Chondrocyte (in vitro differentiated cells): Measurements from ENCODE around the gene ATN1. TPM values are rescaled to one million over a fixed set of nuclear protein-coding genes. Genes with fewer than 3 reads are reported as not detected.

Source experiments
- DNase-seq: peaks from one replicate; pipeline ENCODE4 v3.0.0; 2021; ENCODE audit warnings: mixed read lengths, low spot score
- H3K27ac Mint-ChIP-seq: one replicate; pipeline ENCODE4 v1.8.0; 2021; ENCODE audit warnings: mild to moderate bottlenecking, moderate library complexity, mixed read lengths; ENCODE audit not compliant: unreplicated experiment
- H3K27me3 Mint-ChIP-seq: 2 replicates; pipeline ENCODE4 v1.8.0; 2021; ENCODE audit warnings: low read depth, mixed read lengths
- H3K36me3 Mint-ChIP-seq: 2 replicates; pipeline ENCODE4 v1.8.0; 2021; ENCODE audit warnings: low read depth, mixed read lengths
- H3K4me1 Mint-ChIP-seq: 2 replicates; pipeline ENCODE4 v1.8.0; 2021; ENCODE audit warnings: low read depth, mild to moderate bottlenecking, mixed read lengths
- H3K4me3 Mint-ChIP-seq: one replicate; pipeline ENCODE4 v1.8.0; 2021; ENCODE audit warnings: mild to moderate bottlenecking, moderate library complexity, mixed read lengths; ENCODE audit not compliant: unreplicated experiment
- H3K9me3 Mint-ChIP-seq: 2 replicates; pipeline ENCODE4 v1.8.0; 2021; ENCODE audit warnings: low read depth, mixed read lengths
- total RNA-seq: library from RNA; stranded (reverse); gene quantifications from 3 replicates; pipeline ENCODE4 v1.2.1, GENCODE V29; 2021
- TF ChIP-seq, protein P1 (sequence below): fragments of 200-600 bp; sonication (generic); IDR thresholded peaks from 2 replicates; pipeline ENCODE4 v1.5.0; 2021; ENCODE audit warnings: antibody characterized with exemption, mild to moderate bottlenecking, moderate library complexity

Gene ATN1
- total RNA-seq, 1 donor from 2014 or later = 103 TPM

DNA sequence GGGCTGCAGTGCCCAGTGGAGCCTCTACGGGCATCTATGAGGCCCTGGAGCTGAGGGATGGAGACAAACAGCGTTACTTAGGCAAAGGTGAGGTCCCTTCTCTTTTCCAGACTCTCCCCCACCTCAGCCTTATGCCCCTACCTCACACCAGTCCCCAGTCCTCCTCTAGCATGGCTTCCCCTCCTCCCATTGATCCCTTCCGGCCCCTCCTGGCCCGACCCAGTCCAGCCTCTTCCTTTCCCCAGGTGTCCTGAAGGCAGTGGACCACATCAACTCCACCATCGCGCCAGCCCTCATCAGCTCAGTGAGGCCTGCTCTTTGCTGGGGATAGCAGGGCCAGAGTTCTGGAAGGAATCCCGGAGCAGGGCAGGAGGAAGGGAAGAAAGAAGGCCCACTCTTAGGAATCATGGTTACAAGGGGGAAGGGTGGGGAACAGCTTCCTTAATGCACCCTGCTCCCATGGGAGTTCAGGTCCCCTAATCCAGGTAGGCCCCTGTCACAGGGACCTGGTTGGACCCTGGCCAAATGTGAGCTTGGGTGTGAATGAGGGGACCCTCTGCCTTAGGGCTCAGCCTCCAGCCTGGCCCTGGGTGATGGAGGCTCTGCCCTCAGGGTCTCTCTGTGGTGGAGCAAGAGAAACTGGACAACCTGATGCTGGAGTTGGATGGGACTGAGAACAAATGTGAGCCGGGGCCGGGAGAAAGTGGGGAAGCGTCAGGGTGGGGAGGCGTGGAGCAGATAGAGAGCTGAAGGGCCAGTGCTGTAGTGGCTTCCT is 11.1 kb upstream of the ATN1 start:
- Mint-ChIP-seq H3K36me3 (peaks cover 9% of the 10 kb centered on the region), H3K9me3 (no peaks in the 10 kb centered on the region), H3K27ac (no peak overlapping the region), H3K27me3 (no peaks in the 10 kb centered on the region), H3K4me3 (peak overlapping the region; percentile 45), H3K4me1 (peaks cover 31% of the 10 kb centered on the region)
- TF ChIP-seq, protein P1, sequence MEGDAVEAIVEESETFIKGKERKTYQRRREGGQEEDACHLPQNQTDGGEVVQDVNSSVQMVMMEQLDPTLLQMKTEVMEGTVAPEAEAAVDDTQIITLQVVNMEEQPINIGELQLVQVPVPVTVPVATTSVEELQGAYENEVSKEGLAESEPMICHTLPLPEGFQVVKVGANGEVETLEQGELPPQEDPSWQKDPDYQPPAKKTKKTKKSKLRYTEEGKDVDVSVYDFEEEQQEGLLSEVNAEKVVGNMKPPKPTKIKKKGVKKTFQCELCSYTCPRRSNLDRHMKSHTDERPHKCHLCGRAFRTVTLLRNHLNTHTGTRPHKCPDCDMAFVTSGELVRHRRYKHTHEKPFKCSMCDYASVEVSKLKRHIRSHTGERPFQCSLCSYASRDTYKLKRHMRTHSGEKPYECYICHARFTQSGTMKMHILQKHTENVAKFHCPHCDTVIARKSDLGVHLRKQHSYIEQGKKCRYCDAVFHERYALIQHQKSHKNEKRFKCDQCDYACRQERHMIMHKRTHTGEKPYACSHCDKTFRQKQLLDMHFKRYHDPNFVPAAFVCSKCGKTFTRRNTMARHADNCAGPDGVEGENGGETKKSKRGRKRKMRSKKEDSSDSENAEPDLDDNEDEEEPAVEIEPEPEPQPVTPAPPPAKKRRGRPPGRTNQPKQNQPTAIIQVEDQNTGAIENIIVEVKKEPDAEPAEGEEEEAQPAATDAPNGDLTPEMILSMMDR = no peak
- DNase-seq = peak; percentile 73

DNA sequence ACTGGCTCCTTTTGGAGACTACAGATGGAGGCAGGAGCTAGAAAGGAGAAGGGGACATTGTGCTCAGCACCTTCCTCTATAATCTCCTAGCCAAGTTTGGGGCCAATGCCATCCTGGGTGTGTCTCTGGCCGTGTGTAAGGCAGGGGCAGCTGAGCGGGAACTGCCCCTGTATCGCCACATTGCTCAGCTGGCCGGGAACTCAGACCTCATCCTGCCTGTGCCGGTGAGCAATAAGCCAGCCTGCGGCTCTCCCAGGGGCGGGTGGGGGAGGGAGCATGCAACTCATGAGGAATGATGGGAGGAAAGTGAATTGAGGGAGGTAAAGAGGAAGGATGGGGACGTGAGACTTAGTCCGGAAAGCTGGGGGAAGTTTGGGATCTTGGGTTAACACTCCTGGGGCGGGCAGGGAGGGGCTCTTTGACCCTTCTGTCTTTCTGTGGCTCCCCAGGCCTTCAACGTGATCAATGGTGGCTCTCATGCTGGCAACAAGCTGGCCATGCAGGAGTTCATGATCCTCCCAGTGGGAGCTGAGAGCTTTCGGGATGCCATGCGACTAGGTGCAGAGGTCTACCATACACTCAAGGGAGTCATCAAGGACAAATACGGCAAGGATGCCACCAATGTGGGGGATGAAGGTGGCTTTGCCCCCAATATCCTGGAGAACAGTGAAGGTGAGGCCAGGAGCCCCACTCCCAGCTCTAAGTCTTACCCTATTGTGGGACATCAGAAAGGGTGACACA is 10.1 kb upstream of the ATN1 start:
- TF ChIP-seq, protein P1 = no peak
- Mint-ChIP-seq H3K4me3 (no peak overlapping the region), H3K36me3 (peaks cover 9% of the 10 kb centered on the region), H3K9me3 (no peaks in the 10 kb centered on the region), H3K27me3 (no peaks in the 10 kb centered on the region), H3K27ac (no peak overlapping the region), H3K4me1 (peaks cover 31% of the 10 kb centered on the region)
- DNase-seq = peak; percentile 42

DNA sequence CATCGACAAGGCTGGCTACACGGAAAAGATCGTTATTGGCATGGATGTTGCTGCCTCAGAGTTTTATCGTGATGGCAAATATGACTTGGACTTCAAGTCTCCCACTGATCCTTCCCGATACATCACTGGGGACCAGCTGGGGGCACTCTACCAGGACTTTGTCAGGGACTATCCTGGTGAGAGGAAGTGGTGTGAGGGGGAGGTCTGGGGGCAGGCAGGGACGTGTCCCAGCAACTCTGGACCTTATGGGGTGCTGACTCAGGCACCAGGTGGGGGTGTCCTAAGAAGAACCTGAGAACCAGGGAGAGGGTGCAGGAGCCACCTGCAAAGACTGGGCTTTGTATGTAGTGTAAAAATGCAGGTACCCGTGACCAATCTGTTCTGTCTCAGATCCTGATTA is 8.2 kb upstream of the ATN1 start:
- Mint-ChIP-seq H3K27ac (no peak overlapping the region), H3K4me1 (peaks cover 28% of the 10 kb centered on the region), H3K9me3 (no peaks in the 10 kb centered on the region), H3K36me3 (peaks cover 9% of the 10 kb centered on the region), H3K27me3 (no peaks in the 10 kb centered on the region), H3K4me3 (no peak overlapping the region)
- DNase-seq = peak; percentile 66
- TF ChIP-seq, protein P1 = peak; percentile 13

DNA sequence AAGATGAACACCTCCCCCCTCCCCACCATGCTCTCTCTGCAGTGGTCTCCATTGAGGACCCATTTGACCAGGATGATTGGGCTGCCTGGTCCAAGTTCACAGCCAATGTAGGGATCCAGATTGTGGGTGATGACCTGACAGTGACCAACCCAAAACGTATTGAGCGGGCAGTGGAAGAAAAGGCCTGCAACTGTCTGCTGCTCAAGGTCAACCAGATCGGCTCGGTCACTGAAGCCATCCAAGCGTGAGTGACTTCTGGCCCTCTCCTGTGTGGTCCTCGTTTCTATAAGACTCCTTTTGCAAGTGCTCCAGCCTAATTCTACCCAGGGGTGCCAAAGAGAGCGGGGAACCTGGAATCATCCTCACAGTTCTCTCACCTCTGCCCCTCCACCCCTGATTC is 6.2 kb upstream of the ATN1 start:
- H3K27ac Mint-ChIP-seq = no peak overlapping the region

More for the DNA sequence above, 6.2 kb upstream of the ATN1 start:
- DNase-seq = peak; percentile 51
- no peak overlapping the region for H3K4me3 Mint-ChIP-seq
- H3K27me3 Mint-ChIP-seq = no peaks in the 10 kb centered on the region
- H3K9me3 Mint-ChIP-seq = no peaks in the 10 kb centered on the region
- TF ChIP-seq, protein P1 = no peak
- peaks cover 32% of the 10 kb centered on the region for H3K4me1 Mint-ChIP-seq
- peaks cover 8% of the 10 kb centered on the region for H3K36me3 Mint-ChIP-seq
